Stimulated activated CD4-positive, alpha-beta T cell treated with anti-CD3 and anti-CD28 coated beads, Interleukin-2, amount 100 ng/mL, for 24 hours (primary cell): ENCODE measurements around the gene LSAMP.

ENCODE experiments used
- DNase-seq, 2 donors: peaks; one replicate each; pipeline ENCODE4 v3.0.0-alpha.2; 2020

LSAMP gene

DNA sequence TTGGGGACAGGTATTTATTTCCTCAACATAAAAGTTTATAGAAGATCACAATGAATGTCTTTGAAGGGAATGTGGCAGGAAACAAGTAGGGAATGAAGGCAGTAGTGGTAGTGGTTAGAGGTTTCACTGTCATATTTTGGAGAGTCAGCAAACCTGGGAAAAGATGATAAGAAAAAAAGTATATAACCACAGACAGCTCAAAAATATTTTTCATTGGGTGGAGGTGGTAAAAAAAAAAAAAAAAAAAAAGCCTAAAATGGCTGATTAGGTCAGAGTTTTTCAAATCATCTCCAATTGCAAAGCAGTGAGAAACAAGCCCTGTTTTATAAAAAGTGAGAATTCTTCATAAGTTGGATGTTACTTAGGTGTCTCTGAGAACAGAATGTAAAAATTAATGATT, 400.0 kb downstream of the LSAMP start:
- DNase-seq, result no peak

DNA sequence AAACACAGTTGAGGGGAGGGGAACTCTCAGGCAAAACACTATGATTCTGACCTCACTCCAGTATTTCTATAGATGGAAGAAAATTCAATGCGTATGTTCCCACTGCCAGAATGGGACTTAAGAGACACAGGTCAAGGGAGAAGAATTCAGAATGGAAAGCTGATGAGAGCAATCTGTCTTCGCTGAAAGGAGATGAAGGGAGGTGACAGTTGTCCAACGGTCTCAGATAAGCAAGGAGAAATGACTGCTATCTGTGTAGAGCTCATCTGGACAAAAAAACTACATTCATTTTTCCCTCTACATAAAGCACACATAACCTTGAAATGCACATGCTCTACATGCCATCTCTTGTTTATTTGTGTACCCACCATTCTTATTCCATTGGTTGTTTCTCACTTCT, 405.1 kb downstream of the LSAMP start:
- no peak for DNase-seq

DNA sequence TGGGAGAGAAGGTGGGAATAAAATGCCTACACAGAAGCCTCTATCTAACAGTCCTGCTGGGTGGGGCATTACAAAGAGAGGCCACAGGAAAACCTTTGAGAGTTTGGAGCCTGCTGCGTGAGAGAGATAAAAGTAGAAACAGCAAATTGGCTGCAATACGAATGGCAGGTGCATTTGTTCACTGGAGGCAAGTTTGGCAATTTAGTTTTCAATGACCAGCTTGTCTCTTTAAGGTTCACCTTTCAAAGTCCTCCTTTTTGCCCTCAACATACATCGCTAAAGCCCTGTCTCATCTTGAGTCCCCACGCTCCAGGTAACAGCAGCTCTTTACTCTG, 405.7 kb downstream of the LSAMP start:
- DNase-seq, result no peak

DNA sequence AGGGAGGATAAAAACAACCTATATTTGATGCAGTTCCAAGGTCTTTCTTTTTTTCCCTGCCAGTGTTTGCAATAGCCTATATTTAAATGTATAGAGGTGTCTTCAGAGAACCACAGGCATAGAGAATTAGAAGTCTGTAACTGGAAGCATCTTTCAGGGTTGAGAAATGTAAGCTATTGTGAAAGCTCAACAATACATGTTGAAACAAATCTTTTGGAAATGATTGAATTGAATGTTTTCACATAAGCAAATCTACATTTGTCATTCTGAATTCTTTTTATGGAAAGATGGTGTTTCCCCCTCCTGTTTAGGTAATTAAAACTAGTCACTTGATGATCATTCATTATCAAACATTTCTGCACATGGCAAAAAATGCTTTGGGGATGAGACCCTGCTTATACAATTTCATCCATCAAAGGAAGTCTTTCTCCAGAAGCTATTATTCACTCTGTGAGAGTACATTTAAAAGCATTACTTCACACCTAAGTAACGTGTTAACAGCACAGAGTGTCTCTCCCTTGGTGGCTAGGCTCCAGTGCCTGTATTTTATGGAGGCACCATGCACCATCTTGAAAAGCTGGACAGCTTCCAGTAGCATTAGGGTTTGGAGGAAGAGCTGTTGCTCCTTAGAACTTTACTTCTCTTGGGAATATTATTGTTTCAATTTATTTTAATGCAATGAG, 406.2 kb downstream of the LSAMP start:
- DNase-seq, result no peak

DNA sequence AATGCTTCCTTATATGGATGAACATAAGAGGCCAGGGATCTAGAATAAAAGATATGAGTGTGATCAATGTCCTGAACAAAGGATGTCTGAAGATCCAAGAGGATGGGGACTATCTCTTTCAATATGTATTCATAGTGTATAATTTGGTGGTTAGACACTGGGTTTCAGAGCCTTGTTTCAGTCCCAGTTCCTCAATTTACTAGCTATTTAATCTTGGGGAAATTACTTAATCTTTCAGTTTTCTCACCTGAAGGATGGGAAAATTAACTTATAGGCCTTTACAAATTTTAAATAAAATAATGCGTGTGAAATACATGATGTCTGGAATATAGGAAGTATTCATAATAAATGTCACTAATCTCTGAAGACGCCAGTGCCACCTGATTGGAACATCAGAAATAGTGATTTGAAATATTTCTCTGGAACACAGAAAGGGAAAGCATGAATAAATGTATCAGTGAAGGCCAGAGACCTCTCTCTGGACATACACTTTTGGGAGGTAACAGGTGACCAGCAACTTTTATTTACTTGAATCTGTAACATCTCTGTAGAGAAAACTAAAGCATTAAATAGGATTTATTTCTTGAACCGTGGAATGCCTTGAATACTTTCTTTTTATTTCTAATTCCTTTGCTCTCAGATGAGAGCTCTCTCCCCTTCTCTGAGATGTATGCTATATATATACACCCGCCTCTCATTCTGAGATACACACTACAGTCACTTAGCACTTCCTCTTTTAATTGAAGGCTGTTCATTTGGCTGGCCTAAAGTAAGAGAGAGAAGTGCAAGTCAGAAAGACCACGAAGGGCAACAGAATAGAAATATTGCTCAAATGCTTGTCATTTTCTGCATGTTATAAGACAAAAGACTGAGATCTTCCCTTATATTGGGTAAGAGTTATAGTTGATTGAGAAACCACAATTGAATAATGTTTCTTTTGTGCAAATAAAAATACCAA, 407.1 kb downstream of the LSAMP start:
- DNase-seq, result no peak

DNA sequence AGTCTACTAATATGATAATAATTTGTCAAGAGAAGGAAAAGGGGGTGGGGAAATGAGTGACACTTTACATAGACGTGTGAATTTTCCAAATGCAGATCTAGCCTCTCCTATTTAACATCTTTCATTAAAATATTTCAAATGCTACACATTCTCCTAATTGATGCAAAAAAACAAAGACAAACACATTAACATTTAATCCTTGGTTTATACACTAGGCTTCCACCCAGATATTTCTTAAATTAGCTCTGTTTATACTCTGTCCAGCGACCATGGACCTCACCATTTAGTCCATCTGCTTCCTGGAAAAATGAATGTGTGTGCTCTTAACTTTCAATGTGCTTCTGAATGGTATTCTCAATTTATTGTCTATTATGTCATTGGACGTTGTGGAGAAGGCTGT, 409.9 kb downstream of the LSAMP start:
- DNase-seq, result no peak

DNA sequence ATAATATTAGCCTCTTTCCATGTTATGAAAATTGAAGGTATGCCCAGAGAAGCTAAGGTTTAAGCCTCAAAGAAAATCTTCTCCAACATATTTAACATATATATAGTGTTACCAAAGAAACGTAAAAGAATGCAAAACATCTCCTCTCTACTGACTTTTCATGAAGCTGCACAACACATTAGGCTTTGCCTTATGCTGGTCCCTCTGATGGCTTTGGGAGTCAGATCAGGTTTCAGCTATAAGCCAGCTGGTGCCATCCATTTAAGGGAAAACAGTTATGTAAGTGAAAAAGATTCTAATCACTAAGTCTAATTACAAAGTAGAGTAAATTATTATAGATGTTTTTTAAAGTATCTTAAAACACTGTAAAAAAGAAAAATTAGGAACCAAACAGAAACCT, 410.5 kb downstream of the LSAMP start:
- DNase-seq, result no peak

DNA sequence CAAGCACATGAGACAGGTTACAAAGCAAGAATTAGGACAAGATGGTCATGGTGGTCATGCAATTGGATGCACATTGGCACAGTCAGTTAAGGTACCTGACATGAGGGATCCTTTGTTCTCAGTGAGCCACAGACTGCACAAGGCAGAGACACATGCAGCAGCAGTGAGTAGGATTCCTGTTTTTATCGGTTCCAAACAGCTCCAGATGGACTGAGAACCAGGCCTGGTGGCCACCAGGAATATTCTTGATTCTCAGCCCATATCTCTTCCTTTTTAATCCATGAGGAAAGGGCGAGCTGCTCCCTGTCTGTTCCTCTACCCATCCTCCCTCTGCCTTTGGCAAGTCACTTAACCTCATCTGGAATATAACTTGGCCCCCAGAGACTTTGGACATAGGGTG, 411.2 kb downstream of the LSAMP start:
- no peak for DNase-seq

DNA sequence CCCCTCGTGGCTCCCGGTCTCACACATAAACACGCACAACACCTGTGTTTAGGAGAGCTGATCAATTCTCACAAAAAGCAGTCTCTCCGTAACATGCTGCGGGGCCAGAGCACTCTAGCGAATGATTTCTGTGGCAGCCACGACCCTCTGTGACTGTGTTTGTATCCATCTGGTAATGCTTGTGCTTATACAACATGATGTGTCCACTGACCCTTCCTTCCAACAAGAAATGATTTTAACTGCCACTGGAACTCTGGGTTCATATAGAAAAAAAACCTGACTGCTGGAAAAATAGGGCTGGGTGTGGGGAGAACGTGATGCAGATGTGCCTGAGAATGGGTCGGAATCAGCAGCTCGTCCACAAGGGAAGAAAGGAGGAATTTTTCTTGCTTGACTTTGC, 411.8 kb downstream of the LSAMP start:
- DNase-seq, result no peak

DNA sequence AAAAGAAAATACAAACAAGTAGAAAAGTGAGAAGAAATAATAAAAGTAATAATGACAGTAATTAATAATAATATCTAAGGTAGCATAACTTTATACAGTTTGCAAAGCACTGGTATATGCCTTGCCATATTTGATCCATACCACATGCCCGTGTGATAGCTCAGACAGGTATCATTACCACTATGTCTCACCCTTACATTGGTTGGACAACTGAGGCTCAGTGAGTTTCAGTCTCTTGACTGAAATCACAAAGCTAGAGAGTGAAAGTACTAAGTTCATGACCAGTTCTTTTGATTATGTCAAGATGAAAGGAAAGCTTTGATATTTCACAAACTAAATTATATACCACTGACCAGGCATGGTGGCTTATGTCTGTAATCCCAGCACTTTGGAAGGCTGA, 413.1 kb downstream of the LSAMP start:
- DNase-seq, result no peak

DNA sequence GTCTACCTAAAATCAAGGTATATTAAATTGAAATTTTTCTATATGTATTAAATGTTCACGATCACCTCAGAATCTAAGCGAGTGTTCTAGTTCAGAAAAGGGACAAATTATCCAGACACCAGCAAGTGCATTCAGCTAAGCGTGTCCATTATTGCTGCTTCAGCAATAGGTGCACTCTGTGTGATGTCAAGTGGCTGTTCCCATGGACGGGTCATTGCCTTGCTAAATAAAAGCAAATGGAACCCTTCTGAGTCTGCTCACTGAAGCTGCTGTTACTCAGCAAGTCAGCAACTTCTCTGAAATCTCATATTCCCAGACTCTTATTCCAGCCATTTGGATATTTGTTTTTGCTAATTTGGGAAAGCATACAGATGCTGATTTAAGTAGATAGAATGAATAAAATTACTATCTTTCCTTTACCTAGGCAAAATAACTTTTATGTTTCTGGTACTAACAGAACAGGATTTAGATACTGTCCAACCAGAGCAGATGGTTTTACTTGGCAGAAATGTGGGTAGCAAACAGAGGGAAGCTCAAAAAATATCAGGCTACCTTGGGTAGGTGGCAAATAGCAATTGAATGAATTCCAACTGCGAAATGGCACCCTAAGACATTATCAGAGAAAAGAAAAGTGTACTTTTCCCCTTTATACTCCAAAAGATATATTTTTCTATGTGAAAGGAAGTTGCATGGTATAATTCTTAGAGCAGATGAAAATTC, 415.0 kb downstream of the LSAMP start:
- no peak for DNase-seq

DNA sequence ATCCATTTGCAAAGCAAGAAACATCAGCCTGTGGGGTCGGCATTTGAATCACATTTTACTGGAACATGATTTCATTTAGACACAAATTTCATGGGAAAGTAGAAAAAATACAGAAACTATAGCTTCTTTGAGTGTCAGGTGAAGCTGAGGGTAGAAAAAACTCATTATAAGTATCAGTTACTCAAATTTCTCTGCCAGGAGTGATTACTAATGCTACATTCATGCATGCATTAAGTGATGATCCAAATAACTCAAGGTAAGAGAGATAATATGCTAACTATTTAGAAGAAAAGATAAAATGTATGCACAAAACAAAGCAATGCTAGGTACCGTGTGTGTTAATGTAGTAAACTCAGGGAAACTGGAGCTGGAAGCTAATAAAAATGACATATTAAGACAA, 416.0 kb downstream of the LSAMP start:
- DNase-seq, result no peak

DNA sequence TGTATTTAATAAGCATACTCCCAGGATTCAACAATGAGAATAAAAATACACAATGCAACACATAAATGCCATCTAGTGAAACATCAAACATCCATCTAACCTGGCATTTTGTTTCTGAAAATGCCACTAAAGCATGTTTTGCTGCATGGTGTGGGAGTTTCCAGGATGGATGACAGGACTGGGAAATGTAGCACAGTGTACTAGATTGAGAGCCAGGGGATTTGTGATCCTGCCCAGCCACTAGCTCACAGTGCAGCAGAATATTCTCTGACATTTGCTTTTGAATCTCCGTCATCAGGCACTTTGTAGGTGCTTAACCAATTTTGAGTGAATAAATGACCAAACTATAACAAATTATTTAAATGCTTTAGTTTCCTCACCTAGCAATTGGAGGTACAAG, 417.1 kb downstream of the LSAMP start:
- no peak for DNase-seq

DNA sequence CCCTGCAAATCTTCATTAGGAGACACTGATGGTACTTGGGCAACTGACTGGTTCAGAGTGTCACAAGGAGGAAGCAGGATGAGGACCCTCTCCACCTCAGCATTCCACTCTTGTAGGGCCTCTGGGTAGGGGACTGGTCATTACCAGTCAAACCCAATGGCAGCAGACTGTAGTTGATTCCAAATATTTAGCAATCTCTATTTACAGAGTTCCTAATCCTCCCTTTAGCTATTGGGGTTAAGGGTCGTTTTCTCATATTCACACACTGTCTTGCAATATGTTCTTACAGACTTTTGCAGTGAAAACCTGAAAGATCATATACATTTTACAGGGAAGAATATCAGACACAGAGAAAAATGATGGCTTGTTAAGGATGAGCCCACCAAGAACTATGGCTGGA, 424.3 kb downstream of the LSAMP start:
- DNase-seq, result no peak

DNA sequence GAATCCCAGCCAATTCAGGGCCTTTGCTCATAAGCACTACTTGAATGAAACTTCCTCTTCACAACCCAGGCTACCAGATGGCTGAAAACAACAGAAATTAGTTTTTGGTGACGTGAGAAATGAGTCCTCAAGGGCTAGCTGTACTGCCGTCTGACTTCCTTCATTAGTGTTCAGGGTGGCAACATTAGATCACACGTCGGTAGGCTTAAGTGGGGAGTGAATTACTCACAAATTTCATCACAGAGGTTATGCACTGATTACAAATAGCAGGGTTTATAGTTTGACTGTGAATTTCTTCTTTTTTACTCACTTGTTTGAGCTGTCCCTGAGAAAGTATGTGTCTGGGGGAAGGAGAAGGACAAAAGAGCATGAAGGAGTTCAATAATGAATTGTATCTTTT, 424.8 kb downstream of the LSAMP start:
- DNase-seq, result no peak

DNA sequence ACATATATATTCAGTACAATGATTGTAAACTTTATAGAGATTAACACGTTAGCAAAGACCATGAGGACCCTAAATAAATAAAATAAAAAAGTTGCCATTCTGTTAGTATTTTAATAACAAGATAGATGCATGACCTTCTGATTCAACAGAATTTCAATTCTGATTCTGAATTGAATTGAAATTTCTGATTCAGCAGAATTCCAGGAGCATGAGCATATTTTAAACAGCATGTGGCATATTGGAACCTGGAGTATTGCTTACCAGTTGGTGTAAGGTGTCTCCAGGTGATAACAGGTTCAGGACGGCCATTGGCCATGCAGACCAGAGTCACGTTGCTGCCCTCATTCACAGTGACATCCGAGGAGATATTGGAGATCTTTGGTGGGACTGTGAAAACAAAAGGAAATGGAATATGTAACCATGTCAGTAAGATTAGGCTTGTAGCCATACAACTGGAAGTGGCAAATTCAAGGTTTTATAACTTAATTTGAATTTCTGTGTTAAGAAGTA, 426.0 kb downstream of the LSAMP start:
- no peak for DNase-seq

DNA sequence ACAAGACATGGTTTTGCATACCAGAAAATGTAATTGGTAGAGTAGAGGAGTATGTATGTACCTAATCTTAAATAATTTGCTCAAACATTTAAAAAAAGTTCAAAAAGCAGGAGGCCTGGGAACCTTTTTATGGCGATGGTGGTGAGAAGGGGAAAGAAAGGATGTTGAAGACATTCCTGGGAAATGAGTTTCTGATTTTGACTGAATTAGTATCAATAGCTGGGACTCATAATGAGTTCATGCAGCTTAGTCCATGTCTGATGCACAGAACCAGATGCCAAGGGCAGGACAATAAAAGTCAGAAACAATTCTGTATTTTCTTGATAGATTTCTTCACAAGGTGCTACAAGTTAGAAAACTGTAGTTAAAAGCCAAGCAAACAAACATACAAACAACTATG, 426.6 kb downstream of the LSAMP start:
- DNase-seq, result no peak

DNA sequence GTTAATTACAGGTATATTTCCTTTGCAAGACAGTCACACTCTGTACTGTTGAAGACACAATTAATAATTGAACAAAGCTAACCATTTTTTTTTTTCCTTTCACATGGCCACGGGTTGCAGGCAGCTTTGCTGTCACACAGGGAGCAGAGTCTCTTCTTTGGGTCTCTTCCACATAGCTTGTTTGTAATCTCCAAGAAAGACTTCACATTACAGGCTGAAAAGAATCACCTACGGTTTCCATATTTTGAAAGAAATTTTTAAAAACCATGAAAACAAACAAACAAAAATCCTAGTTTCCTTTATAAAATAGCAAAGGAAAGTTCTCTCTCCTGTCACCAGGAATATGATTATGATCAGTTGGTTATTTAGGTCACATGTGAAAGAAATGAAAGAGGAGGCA, 429.4 kb downstream of the LSAMP start:
- no peak for DNase-seq

DNA sequence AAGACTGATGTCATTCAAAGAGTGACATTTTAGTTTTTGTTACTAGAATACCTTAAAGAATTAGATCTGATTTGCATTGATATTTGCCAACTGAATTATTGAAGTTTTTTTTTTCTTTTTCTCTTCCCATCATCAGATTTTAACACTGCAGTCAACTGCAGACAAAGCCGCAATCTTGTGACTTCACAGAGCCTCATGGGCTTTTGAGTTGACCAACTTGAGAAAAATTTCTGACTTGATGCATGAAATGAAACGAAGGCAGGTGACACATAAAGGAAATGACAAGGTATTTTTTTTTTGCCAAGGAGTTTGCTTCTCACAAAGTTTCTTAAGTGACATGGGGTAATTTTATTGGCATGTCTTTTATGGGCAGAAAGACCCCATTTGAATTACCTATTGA, 438.3 kb downstream of the LSAMP start:
- no peak for DNase-seq

DNA sequence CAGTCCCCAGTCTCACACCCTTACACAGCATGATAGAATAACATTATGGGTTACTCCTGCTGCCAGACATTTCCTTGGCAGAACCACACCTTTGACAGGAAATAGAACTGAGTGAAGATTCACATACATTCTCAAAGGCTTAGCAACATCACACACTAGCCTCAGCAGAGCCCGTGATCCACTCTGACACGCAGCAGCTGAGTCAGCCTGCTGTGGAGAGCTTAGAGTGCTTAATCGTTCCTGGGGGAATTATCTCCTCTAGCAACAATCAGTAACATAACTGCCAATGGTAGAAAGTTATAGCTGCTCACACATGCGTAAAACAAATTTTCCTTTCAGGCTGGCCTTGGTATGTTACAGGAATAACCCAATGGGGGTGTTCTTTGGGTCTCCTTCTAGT, 439.9 kb downstream of the LSAMP start:
- DNase-seq, result no peak

DNA sequence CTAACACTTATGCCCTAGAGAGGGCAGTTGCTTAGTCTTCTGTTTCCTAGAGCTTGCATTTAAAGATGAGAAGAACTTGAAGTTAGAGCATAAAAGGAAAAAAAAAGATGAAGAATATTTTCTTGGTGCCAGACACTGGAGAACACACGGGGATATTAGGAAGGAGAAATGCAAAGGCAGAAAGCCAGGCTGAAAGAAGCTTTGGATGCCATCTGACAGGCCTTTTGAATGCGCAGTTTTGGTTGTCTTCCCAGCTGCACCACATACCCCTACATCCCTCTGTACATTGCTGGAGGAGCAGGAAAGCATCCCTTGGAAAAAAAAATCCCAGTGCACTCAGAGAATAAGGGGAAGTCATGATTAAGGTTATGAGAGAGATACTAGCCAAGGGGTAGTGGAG, 443.1 kb downstream of the LSAMP start:
- no peak for DNase-seq

DNA sequence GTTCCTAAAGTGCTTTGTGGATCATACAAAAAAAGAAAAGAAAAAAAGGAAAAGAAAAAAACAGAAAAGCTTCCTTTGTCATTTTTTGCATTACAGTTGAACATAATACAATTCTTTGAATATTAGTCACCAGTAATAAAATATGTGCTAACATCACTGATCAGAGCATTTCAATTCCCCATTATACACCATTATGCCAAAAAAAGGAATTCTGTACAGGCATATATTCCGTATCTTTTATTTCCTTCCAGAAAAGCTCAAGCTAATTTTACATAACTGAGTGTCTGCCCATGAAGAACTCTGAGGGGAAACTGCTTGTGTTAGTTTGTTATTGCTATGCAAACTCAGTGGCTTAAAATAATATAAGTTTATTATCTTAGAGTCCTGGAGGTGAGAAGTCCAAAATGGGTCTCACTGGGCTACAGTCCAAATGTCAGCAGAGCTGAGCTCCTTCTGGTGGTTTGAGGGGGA, 444.1 kb downstream of the LSAMP start:
- no peak for DNase-seq

DNA sequence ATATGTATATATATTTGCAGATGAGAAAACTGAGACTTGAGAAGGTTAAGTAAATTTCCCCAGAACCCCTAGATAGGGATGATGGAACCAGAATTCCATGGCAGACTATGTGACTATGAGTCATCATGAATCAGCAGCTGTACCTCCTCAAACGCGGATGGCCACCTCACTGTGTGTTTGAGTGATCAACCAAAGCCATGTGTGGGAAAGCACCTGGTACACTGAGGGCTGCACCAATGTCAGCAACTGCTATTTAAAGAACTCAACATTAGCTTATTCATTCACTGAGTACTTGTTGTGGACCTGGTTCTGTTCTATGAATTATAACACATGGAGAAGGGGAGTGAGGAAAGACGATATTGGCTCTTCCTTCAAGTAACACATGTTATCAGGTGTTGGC, 445.0 kb downstream of the LSAMP start:
- no peak for DNase-seq

DNA sequence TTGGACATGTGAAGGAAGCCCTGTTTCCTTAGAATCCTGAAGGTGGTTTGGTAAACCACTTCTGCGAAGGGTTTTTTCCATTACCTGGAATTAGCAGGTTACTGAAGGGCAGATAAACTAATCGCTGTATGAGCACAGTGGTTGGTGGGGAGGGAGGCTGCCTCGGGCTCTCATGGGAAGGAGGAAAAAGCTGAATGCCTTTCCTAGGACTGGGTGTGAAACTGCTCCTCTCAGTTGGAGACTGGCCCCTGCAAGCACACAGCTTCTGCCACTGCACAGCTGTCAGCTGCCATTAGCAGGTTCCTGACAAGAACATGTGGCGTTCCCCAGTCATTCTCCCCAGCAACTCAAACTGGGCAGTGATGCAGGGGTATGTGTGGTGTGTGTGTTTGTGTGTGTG, 445.7 kb downstream of the LSAMP start:
- DNase-seq, result no peak
